Dedifferentiated amniotic fluid mesenchymal stem cell (primary cell): Measurements from ENCODE around the gene OTOG.

Experiments used
- DNase-seq: peaks from one replicate; pipeline ENCODE4 v3.0.0-alpha.2; 2016; ENCODE audit errors: extremely low spot score

OTOG gene

DNA sequence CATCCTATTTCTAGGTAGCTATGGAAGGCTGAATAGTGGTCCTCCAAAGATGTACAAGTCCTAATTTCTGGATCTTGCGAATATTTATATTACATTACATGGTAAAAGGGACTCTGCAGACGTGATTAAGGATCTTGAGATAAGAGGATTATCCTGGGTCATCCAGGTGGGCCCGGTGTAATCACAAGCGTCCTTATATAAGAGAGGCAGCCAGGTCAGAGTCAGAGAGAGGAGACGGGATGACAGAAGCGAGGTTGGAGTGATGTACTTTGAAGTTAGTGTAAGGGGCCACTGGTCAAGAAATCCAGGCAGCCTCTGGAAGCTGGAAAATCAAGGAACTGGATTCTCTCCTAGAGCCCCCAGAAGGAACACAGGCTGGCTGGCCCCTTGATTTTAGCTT is 102.2 kb downstream of the OTOG start:
- DNase-seq: no peak

GRCh38 chr11:17649696-17650095 is 102.6 kb downstream of the OTOG start:
- DNase-seq: no peak

- DNase-seq: no peak
Observed at GRCh38 chr11:17650127-17650911, 103.3 kb downstream of the OTOG start.

- DNase-seq: no peak
Observed at GRCh38 chr11:17651061-17651460, 104.0 kb downstream of the OTOG start.

DNA sequence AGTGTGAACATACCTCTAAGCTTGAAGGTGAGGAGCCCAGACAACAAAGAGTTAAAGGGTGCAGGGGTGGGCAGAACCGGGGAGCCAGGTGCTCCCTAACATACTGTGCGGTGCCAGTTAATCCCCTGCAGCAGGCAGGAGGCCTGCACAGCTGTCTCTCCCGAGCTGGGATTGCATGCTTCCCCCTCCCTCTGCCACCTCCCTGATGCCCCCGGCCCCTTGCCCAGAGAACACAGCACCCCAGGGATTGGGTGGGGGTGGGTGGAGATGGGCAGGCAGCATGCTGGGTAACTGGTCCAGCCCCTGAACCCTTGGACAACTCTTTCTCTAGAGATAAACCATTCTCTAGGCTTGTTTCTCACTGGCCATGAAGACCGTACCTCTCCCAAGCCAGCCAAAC is 104.6 kb downstream of the OTOG start:
- DNase-seq: no peak

- DNase-seq: no peak
Observed at GRCh38 chr11:17652556-17652955, 105.5 kb downstream of the OTOG start.

- no peak for DNase-seq
Observed at GRCh38 chr11:17653611-17654010, 106.6 kb downstream of the OTOG start.

DNA sequence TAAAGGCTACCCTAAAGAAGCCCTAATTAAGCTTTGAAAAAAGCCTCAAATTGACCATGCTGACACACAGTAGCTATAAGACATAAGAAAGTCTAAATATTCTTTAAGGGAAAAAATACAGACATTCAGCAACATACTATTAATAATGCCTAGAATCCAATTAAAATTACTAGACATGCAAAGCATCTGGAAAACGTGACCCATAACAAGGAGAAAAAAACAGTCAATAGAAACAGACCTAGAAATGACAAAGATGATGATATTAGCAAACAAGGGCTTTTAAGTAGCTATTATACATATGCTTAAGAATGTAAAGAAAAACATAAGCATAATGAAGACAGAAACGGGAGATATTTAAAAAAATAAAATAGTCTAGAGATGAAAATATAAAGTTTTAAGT is 108.6 kb downstream of the OTOG start:
- no peak for DNase-seq

GRCh38 chr11:17658211-17658610 is 111.2 kb downstream of the OTOG start:
- no peak for DNase-seq

DNA sequence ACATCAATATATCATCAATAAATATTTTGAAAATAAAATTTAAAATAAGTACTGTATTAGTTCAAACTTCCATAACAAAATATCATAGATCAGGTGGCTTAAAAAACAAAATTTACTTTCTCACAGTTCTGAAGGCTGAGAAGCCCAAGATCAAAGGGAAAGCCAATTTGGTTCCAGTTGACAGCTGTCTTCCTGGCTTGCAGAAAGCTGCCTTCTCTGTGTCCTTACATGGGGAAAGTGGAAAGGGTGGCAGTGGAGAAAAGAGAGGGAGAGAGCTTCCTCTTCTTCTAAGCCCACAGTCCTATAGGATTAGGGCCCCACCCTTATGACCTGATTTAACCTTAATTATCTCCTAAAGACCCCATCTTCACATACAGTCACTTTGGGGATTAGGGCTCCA is 121.1 kb downstream of the OTOG start:
- no peak for DNase-seq

DNA sequence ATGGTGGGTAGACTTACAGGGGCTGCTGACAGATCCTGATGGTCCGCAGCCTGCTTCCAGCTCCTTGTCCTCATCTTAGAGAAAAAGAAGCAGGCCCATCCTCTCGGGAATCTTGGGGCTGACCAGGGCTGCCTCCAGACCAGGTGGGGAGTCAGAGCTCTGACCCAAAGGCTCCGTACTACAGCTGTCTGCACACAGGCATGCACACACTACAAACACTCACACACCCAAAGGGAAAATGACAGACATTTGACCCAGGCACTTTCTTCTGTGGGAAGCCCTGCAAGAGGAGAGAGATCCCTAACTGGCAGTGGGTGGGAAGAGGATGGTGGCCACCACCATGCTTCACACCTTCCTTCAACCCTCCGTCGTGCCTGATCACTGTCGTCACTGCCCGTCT is 125.4 kb downstream of the OTOG start:
- no peak for DNase-seq

- no peak for DNase-seq
Observed at GRCh38 chr11:17673951-17674350, 126.9 kb downstream of the OTOG start.

- no peak for DNase-seq
Observed at GRCh38 chr11:17682848-17683247, 135.8 kb downstream of the OTOG start.

DNA sequence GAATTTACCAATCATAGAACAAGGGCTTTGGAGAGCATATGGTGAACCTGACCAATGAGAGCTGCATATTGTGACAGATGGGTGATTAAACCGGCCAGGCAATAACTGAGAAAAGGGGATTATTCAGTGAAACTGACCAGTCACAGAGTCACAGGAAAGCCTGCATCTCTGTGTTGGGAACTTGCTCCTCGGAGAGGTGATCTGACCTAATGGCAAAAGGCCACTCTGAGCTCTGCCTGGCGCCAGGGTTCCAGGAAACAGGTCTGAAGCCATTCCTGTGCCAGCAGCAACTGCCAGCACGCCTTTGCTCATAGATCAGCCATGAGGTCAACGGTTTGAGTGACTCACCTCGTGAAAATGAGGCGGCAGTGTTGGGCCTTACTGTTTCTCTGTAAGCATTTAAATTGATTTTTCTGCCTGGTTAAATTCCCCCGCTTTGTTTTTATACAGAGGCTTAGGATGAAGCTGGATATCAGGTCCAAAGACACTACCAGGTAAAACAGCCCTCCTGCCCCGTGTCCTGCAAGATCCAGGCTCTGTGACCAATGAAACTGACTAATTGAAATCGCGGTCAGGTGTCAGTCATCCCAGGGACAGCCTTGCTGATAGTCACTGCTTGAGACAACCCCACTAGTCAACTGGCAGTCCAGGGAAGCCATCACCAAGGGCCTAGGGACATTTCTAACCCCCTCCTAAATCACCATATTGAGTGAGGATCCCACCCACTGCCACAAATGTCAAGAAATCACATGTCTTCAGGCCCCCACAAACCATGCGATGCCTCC is 136.5 kb downstream of the OTOG start:
- no peak for DNase-seq

DNA sequence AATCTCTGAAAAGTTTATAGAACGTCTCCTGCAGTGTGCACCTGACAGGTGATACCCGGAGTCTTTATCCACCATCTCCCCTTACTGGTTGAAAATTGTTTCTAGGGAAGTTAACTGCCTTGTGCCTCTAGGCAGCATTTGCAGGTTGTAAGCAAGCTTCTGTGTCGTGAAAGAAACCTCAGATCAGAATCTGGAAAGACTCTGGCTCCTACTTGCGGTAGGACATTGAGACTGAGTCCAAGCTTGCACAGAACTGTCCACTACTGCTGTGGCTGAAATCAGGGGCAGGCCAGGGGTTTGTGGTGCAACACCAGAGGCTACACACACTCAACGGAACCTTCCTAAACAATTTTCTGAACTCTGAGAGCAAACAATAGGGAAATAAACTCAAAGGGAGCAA is 137.5 kb downstream of the OTOG start:
- DNase-seq: no peak

GRCh38 chr11:17686231-17686980 is 139.3 kb downstream of the OTOG start:
- no peak for DNase-seq

DNA sequence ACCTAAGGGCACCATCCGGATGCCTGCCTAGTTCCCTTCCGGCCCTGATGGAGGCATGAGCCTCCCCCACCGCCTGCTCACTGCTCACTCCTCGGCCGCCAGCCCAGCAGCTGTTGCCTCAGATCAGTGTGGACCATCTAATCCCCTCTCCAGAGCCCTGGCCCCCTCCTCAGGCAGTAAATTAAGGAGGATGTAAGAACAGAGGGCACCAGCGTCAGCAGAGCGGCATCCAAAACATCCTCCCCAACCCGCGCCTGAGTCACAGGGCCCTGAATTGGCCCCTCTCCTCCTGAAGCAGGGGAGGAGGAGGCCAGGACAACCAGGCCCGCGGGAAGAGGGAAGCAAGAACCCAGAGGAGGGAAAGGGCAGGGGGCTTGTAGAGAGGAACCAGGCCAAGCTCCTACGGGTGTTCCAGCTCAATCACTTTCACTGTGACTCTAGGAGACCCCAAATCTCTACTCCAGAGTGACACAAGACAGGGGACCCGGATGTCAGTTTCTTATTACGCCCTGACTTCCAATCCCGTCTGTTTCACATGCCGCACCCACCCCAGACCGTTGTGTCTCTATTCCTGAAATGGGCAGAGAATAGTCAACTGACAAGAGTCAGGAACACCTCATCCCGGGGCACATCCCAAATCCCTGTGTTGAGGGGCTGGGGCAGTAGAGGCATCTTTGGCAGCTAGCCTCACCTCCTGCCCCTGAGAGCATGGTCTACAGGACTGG is 141.0 kb downstream of the OTOG start:
- DNase-seq: no peak

DNA sequence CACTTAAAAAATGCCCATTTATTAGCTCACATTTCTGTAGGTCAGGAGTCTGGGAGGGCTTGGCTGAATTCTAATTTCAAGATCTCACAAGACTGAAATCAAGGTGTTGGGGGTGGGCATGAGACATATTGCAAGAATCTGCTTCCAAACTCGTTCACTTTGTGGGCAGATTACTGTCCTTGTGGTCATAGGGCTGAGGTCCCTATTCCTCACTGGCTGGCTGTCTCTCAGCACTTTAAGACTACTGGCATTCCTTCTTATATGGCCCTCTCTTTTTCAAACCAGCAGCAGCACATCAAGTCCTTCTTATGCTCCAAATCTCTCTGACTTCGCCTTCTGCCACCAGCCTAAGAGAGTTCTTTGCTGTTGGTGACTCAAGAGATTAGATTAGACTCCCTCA is 144.5 kb downstream of the OTOG start:
- DNase-seq: no peak

GRCh38 chr11:17691976-17692375 is 144.9 kb downstream of the OTOG start:
- DNase-seq: no peak

DNA sequence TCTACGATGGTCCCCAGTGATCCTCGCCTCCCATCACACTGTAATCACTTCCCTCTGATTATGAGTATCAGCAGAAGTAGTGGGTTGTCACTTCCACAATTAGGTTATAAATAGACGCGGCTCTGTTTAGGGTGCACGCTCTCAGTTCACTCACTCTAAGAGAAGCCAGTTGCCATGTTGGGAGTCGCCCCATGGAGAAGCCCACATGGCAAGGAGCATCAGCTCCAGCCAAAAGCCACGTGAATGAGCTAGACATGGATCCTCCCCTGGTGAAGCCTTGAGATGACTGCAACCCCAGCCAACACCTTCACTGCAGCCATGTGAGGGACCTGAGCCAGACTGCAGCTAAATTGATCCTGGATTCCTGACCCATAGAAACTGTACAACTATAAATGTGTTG is 145.9 kb downstream of the OTOG start:
- DNase-seq: no peak

- DNase-seq: no peak
Observed at GRCh38 chr11:17693531-17693930, 146.5 kb downstream of the OTOG start.
